Gastrocnemius medialis (tissue), 4 donors: ENCODE results near the gene CA14.

Source experiments
- CTCF ChIP-seq, 5 experiments: fragments of 450-650 bp in 3 of 5; fragments of 200-600 bp in 2 of 5; sonication (generic) in 2 of 5; IDR thresholded peaks in 4 of 5; conservative IDR thresholded peaks in 1 of 5; 1 replicate in 4 of 5; 2 replicates in 1 of 5; pipeline ENCODE4 v1.5.1; 2016 to 2019; ENCODE audit warnings: antibody characterized with exemption in 5 of 5, mild to moderate bottlenecking in 3 of 5, moderate library complexity in 3 of 5
- POLR2A ChIP-seq, 2 donors: fragments of 450-650 bp; IDR thresholded peaks; one replicate each; pipeline ENCODE4 v1.6.1; 2017; ENCODE audit warnings: antibody characterized with exemption in 2 of 2, mild to moderate bottlenecking in 2 of 2, moderate library complexity in 2 of 2

- TF ChIP-seq CTCF (IDR thresholded peaks at IDR 0.05 in 4 of 5, conservative IDR thresholded peaks at IDR 0.05 in 1 of 5) (no peak), POLR2A (IDR thresholded peaks at IDR 0.05) (no peak)
Measured at GRCh38 chr1:150302338-150302737, 44.8 kb downstream of the CA14 start.
